ENCODE measurements around the gene FBXL12.
"Not testable (repeated sequence)": the region's sequence is repeated elsewhere in the genome, so short reads cannot be mapped to it uniquely, and the experiment has no call there.

FBXL12 gene

GRCh38 chr19:9792206-9793070 is 26.4 kb downstream of the FBXL12 start:
- peak; percentile 86 for DNase-seq (ENCODE audit: low read depth)

- DNase-seq (ENCODE audit: low read depth): peak; percentile 87
Measured at GRCh38 chr19:9791552-9792205, 27.2 kb downstream of the FBXL12 start.

GRCh38 chr19:9791073-9791367 is 27.9 kb downstream of the FBXL12 start:
- DNase-seq (ENCODE audit: low read depth): not testable (repeated sequence)

GRCh38 chr19:9789579-9789978 is 29.3 kb downstream of the FBXL12 start:
- not testable (repeated sequence) for DNase-seq (ENCODE audit: low read depth)

GRCh38 chr19:9789066-9789465 is 29.8 kb downstream of the FBXL12 start:
- DNase-seq (ENCODE audit: low read depth): no peak

GRCh38 chr19:9788604-9789003 is 30.3 kb downstream of the FBXL12 start:
- not testable (repeated sequence) for DNase-seq (ENCODE audit: low read depth)

GRCh38 chr19:9786819-9787218 is 32.1 kb downstream of the FBXL12 start:
- no peak for DNase-seq (ENCODE audit: low read depth)

GRCh38 chr19:9786342-9786741 is 32.5 kb downstream of the FBXL12 start:
- no peak for DNase-seq (ENCODE audit: low read depth)

GRCh38 chr19:9785367-9786331 is 33.2 kb downstream of the FBXL12 start:
- DNase-seq (ENCODE audit: low read depth): peak; percentile 92

- not testable (repeated sequence) for DNase-seq (ENCODE audit: low read depth)
Measured at GRCh38 chr19:9784163-9784496, 34.7 kb downstream of the FBXL12 start.

- no peak for DNase-seq (ENCODE audit: low read depth)
Measured at GRCh38 chr19:9782338-9782737, 36.5 kb downstream of the FBXL12 start.

GRCh38 chr19:9768175-9769112 is 50.4 kb downstream of the FBXL12 start, which contains the start of gene ZNF846:
Gene ZNF846 (minus strand): TSS chr19:9768738. CDS start chr19:9764950, 3,788 bp downstream.
- DNase-seq (ENCODE audit: low read depth): peak; percentile 87
